ENCODE measurements around the gene UBE3C. TPM values are rescaled to one million over a fixed set of nuclear protein-coding genes. Genes with fewer than 3 reads are reported as not detected.

UBE3C gene
- total and polyA plus RNA-seq, 2 of the 13 experiments (the other 11 are each of a cell fraction or from before 2014, with no cell fraction given) = 27.0 to 48.2 TPM

- TF ChIP-seq GMEB2 (CRISPR knock-in tag; IDR thresholded peaks at IDR 0.05; ENCODE audit: low read depth) (no peak), HNRNPH1 (optimal IDR thresholded peaks at IDR 0.05; ENCODE audit: low read depth, low read length) (no peak), NFKB2 (CRISPR knock-in tag; IDR thresholded peaks at IDR 0.05; ENCODE audit: borderline replicate concordance) (no peak), ZBTB25 (CRISPR knock-in tag; IDR thresholded peaks at IDR 0.05) (no peak), NFYB (CRISPR knock-in tag; IDR thresholded peaks at IDR 0.05) (peak; percentile 30; the same call in 1 of the 2 replicates), IKZF4 (CRISPR knock-in tag; IDR thresholded peaks at IDR 0.05; ENCODE audit: borderline replicate concordance, low read depth, not compliant biosample characterization) (no peak)
Observed at GRCh38 chr7:157117796-157118195, 20.9 kb upstream of the UBE3C start (continued).

GRCh38 chr7:157120181-157120580 is 18.5 kb upstream of the UBE3C start:
- in situ Hi-C loops (cut with HindIII; ENCODE audit: extremely low pct_ligation_motif_present, low pct_unique_long_range_greater_than_20kb) (no loop called here), intact Hi-C loops (cut with micrococcal nuclease; ENCODE audit: unreplicated experiment) (no loop called here)
- no peak overlapping the region for H3K9ac ChIP-seq (ENCODE audit: insufficient read depth, low read depth, low read length)
- no peaks in the 10 kb centered on the region for H3K4me1 ChIP-seq (ENCODE audit: insufficient read depth, low read length)
- H3K36me3 ChIP-seq (replicated peaks in 1 of 2; ENCODE audit: control insufficient read depth in 1 of 2, insufficient read depth in 2 of 2, low read length in 2 of 2) = no peaks in the 10 kb centered on the region
- H3K9me3 ChIP-seq (ENCODE audit: low read length) = no peaks in the 10 kb centered on the region
- H3K4me2 ChIP-seq (ENCODE audit: low read depth, low read length) = no peak overlapping the region
- no peak overlapping the region for H3K27ac ChIP-seq (ENCODE audit: extremely low read length, insufficient read depth, low read length)
- ATAC-seq (no peak), DNase-seq (ENCODE audit: low spot score) (no peak), FAIRE-seq (no peak)
- H3K4me3 ChIP-seq (replicated peaks in 1 of 3; ENCODE audit: insufficient read depth in 1 of 3, low read depth in 2 of 3, low read length in 3 of 3) = no peak overlapping the region
- H2AFZ ChIP-seq (ENCODE audit: low read length) = no peak overlapping the region
- H3K79me2 ChIP-seq (ENCODE audit: insufficient read depth, low read length) = no peaks in the 10 kb centered on the region
- BruUV-seq (replicated peaks) = no TSS peak
- ChIA-PET POLR2A (no interaction called here), CTCF (ENCODE audit: low intra/inter-chr PET ratio, low total read pairs) (no interaction called here)
- H3K27me3 ChIP-seq (ENCODE audit: control insufficient read depth in 1 of 2, insufficient read depth in 2 of 2, low read length in 2 of 2) = peaks cover 4 to 30% of the 10 kb centered on the region in 2 experiments; a peak in 4 of 5 replicates
- H4K20me1 ChIP-seq (ENCODE audit: insufficient read depth, low read length) = no peaks in the 10 kb centered on the region
- 65% methylated on average over 2 of the region's 14 CpGs for WGBS (ENCODE audit: low lambda C conversion rate)
- no peak for TF ChIP-seq SKIL (CRISPR knock-in tag; IDR thresholded peaks at IDR 0.05; ENCODE audit: borderline replicate concordance)
- TF ChIP-seq ZFAT (CRISPR knock-in tag; conservative IDR thresholded peaks at IDR 0.05) = no peak
- TF ChIP-seq NFRKB (IDR thresholded peaks at IDR 0.05) = no peak
- no peak for TF ChIP-seq SIN3B (IDR thresholded peaks at IDR 0.05; ENCODE audit: low read length)
- TF ChIP-seq MIER3 (CRISPR knock-in tag; IDR thresholded peaks at IDR 0.05; ENCODE audit: borderline replicate concordance) = no peak
- TF ChIP-seq CBFB (CRISPR knock-in tag; IDR thresholded peaks at IDR 0.05) = no peak

Data from HepG2 (cell line).